ENCODE results near the gene COL17A1. TPM values are rescaled to one million over a fixed set of nuclear protein-coding genes. Genes with fewer than 3 reads are reported as not detected.

Gene COL17A1
- total RNA-seq, 1 experiment from 2014 or later: 514 TPM

DNA sequence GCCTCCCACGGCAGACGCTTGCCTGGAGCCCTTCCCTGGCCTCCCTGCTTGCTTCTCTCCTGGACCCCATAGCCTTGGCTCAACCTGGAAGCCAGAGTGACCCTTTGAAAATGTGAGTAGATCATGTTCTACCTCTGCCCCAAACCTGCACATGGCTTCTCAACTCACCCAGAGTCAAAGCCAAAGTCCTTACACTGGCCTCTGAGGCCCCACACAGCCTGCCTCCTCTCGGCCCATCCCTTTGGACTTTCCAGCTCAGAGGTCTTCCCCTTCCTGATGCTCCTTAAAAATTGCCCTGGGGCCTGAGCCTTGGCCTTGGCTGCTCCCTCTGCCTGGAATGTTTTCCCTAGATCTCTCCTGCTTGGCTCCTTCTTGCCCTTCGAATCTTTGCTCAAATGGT lies 32.5 kb downstream of the COL17A1 start:
- Mint-ChIP-seq H3K27me3 (ENCODE audit: insufficient read depth, unreplicated experiment) (no peaks in the 10 kb centered on the region), H3K4me1 (ENCODE audit: insufficient read depth, unreplicated experiment) (peaks cover 41% of the 10 kb centered on the region), H3K9me3 (ENCODE audit: unreplicated experiment) (no peaks in the 10 kb centered on the region), H3K27ac (ENCODE audit: low read depth, unreplicated experiment) (peak overlapping the region; percentile 39), H3K4me3 (ENCODE audit: unreplicated experiment) (no peak overlapping the region), H3K36me3 (ENCODE audit: insufficient read depth, unreplicated experiment) (peaks cover 98% of the 10 kb centered on the region)
- ChIA-PET CTCF (interaction anchor here (0.8 kb wide), 1 partner anchor 9 kb away, joined by 5 read pairs; no protein-coding TSS in a partner anchor), POLR2A (interaction anchor here (0.6 to 1.6 kb wide), 6 partner anchors 11 to 69 kb away, joined by 3 to 6 read pairs (median 3); partner anchors contain the start of gene SFR1)
- no TSS peak for BruUV-seq (replicated peaks)
- DNase-seq (ENCODE audit: unreplicated experiment): no peak
- TF ChIP-seq, protein P1, sequence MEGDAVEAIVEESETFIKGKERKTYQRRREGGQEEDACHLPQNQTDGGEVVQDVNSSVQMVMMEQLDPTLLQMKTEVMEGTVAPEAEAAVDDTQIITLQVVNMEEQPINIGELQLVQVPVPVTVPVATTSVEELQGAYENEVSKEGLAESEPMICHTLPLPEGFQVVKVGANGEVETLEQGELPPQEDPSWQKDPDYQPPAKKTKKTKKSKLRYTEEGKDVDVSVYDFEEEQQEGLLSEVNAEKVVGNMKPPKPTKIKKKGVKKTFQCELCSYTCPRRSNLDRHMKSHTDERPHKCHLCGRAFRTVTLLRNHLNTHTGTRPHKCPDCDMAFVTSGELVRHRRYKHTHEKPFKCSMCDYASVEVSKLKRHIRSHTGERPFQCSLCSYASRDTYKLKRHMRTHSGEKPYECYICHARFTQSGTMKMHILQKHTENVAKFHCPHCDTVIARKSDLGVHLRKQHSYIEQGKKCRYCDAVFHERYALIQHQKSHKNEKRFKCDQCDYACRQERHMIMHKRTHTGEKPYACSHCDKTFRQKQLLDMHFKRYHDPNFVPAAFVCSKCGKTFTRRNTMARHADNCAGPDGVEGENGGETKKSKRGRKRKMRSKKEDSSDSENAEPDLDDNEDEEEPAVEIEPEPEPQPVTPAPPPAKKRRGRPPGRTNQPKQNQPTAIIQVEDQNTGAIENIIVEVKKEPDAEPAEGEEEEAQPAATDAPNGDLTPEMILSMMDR (IDR thresholded peaks at IDR 0.05; ENCODE audit: unreplicated experiment): no peak
- intact Hi-C loops (cut with micrococcal nuclease): no loop called here

DNA sequence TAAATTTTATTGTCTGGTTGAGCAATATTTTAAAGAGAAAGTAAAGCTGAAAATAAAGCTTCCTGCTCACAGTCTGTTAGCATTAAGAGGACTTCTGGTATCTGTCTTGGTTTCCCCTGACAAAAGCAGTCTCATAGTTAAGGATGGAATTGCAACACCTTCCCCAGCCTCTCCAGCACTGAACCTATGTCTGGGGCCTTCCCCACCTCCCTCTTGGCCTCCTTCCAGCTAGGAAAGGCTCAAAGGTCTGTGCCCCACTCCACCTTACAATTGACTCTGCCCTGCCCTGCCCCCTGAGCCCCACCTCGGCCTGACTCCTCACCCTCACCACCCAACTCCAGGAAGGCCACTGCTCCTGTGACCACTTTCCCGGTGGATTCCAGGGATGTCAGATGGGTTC lies 33.2 kb downstream of the COL17A1 start:
- Mint-ChIP-seq H3K4me1 (ENCODE audit: insufficient read depth, unreplicated experiment) (peaks cover 41% of the 10 kb centered on the region), H3K4me3 (ENCODE audit: unreplicated experiment) (no peak overlapping the region), H3K27ac (ENCODE audit: low read depth, unreplicated experiment) (peak overlapping the region; percentile 39), H3K9me3 (ENCODE audit: unreplicated experiment) (no peaks in the 10 kb centered on the region), H3K27me3 (ENCODE audit: insufficient read depth, unreplicated experiment) (no peaks in the 10 kb centered on the region), H3K36me3 (ENCODE audit: insufficient read depth, unreplicated experiment) (peaks cover 98% of the 10 kb centered on the region)
- ChIA-PET CTCF (interaction anchor here (0.8 to 0.9 kb wide), 2 partner anchors 9 to 70 kb away, joined by 3 to 5 read pairs; partner anchors contain the start of gene SFR1), POLR2A (interaction anchor here (1.0 to 1.6 kb wide), 5 partner anchors 9 to 69 kb away, joined by 4 to 6 read pairs (median 5); partner anchors contain the start of gene SFR1)
- TF ChIP-seq, protein P1 (IDR thresholded peaks at IDR 0.05; ENCODE audit: unreplicated experiment): no peak
- peak; percentile 47 for DNase-seq (ENCODE audit: unreplicated experiment)
- no TSS peak for BruUV-seq (replicated peaks)
- intact Hi-C loops (cut with micrococcal nuclease): no loop called here

DNA sequence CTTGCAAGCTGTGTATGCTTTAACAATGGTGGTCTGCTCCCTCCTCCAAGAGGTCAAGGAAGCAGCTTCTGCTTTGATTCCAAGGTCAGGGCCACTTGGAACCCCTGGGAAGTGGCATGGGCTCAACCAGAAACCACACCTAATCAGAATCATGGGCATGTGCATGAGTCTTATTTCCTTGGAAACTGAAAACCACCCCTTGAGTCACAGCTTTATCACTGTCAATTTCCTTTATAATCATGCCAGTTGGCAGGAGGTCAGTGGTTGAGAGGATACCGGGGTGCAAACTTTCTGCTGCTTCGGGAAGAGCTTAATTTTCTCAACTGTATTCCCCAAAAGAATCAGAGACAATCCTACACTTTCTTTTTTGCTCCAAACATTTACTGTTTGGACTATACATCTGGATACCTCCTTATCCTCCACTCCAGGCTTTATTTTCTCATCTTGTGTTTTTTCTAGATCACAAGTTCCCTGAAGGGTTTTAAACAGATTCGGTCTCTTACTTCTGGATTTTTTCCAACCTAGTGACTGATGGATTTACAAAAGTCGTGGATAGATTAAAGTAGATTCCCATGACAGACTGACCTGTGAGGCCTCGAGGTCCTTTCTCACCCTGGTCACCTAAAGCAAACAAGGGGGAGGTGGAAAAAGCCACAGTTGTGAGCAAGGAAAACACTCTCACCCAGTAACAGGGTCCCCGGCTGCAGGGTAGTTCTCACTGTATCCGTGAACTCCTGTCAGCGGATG lies 36.0 kb downstream of the COL17A1 start:
- Mint-ChIP-seq H3K27me3 (ENCODE audit: insufficient read depth, unreplicated experiment) (no peaks in the 10 kb centered on the region), H3K4me1 (ENCODE audit: insufficient read depth, unreplicated experiment) (peaks cover 27% of the 10 kb centered on the region), H3K36me3 (ENCODE audit: insufficient read depth, unreplicated experiment) (peaks cover 95% of the 10 kb centered on the region), H3K4me3 (ENCODE audit: unreplicated experiment) (no peak overlapping the region), H3K9me3 (ENCODE audit: unreplicated experiment) (no peaks in the 10 kb centered on the region), H3K27ac (ENCODE audit: low read depth, unreplicated experiment) (no peak overlapping the region)
- BruUV-seq (replicated peaks): no TSS peak
- CTCF ChIA-PET: interaction anchor here (1.2 kb wide), 1 partner anchor 74 kb away, joined by 4 read pairs; no protein-coding TSS in a partner anchor
- POLR2A ChIA-PET: interaction anchor here (0.9 to 1.7 kb wide), 8 partner anchors 8 to 160 kb away, joined by 3 to 9 read pairs (median 5); partner anchors contain the start of genes COL17A1 and SFR1
- intact Hi-C loops (cut with micrococcal nuclease): loop anchor here (1.0 to 5.0 kb wide), 3 partner anchors 33 to 303 kb away; partner anchors contain the start of gene CFAP58
- TF ChIP-seq, protein P1 (IDR thresholded peaks at IDR 0.05; ENCODE audit: unreplicated experiment): no peak
- DNase-seq (ENCODE audit: unreplicated experiment): peak; percentile 79

DNA sequence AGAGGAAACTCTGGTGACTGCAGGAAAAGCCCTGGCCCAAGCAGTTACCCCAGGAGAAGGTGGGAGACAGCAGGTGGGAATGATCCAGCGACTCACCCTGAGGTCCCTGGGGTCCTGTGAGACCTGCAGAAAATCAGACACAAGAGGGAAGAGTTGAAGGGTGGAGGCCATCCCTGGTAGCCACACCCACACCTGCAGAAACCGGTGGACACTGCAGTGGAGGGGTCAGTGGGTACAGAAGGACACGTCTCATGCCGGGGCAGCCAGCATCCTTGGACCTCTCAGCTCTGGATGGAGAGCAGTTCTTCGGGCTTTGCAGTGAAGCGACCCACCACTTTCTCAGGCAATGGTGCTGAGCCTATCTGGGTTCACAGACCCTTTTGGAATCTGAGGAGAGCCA lies 39.0 kb downstream of the COL17A1 start:
- BruUV-seq (replicated peaks): no TSS peak
- ChIA-PET POLR2A (no interaction called here), CTCF (interaction anchor here (1.0 kb wide), 1 partner anchor 23 kb away, joined by 5 read pairs; no protein-coding TSS in a partner anchor)
- DNase-seq (ENCODE audit: unreplicated experiment): no peak
- intact Hi-C loops (cut with micrococcal nuclease): loop anchor here (5.0 kb wide), 2 partner anchors 36 to 306 kb away; partner anchors contain the start of gene CFAP58
- H3K36me3 Mint-ChIP-seq (ENCODE audit: insufficient read depth, unreplicated experiment): peaks cover 97% of the 10 kb centered on the region
- H3K27me3 Mint-ChIP-seq (ENCODE audit: insufficient read depth, unreplicated experiment): no peaks in the 10 kb centered on the region
- H3K4me3 Mint-ChIP-seq (ENCODE audit: unreplicated experiment): no peak overlapping the region
- H3K9me3 Mint-ChIP-seq (ENCODE audit: unreplicated experiment): no peaks in the 10 kb centered on the region
- peaks cover 4% of the 10 kb centered on the region for H3K4me1 Mint-ChIP-seq (ENCODE audit: insufficient read depth, unreplicated experiment)
- TF ChIP-seq, protein P1 (IDR thresholded peaks at IDR 0.05; ENCODE audit: unreplicated experiment): no peak
- no peak overlapping the region for H3K27ac Mint-ChIP-seq (ENCODE audit: low read depth, unreplicated experiment)
